Activated CD4-positive, alpha-beta T cell treated with anti-CD3 and anti-CD28 coated beads, Interleukin-2, Interleukin-6, amounts not matched to agents 100 ng/mL and 50 ng/mL, durations not matched to agents 16 hours and 8 hours (primary cell): ENCODE data around the gene RNF114.
"Not testable (repeated sequence)": the region's sequence is repeated elsewhere in the genome, so short reads cannot be mapped to it uniquely, and the experiment has no call there.

Experiments used
- DNase-seq: peaks from one replicate; pipeline ENCODE4 v3.0.0-alpha.2; 2020

Gene RNF114, protein sequence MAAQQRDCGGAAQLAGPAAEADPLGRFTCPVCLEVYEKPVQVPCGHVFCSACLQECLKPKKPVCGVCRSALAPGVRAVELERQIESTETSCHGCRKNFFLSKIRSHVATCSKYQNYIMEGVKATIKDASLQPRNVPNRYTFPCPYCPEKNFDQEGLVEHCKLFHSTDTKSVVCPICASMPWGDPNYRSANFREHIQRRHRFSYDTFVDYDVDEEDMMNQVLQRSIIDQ

DNA sequence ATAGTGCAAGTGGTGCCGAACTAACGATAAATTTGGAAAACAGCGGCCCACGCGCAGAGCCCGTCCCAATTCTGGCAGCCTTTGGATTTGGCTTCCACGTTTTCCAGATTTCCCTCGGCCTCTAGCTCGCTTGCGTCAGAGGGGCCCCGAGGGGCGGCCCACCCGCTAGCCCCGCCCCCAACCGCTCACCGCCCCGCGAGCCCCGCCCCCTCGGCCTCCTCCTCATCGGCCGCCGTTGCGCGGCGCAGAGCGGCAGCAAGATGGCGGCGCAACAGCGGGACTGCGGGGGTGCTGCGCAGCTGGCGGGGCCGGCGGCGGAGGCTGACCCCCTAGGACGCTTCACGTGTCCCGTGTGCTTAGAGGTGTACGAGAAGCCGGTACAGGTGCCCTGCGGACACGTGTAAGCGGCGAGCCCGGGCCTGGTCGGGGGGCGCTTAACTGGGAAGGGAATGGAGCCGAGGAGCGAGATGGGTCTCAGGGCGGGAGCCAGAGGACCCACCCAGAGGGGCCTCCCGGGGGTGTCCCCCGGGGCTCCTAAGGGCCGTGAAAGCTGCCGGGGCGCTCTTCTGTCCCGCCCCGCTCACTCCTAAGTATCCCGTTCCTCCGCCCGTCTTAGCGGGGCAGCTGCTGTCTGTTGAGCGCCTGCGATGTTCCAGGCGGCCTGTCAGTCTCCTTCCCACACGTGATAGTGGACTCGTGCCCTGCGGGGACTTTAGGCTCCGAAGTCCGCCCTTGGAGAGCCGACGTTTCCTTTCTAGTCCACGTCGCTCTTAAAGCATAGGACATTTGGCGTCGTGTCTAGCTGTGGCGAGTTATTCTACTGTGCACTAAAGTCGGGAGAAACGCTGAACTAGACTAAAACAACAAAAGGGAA, at the start of gene RNF114:
RNF114 (plus strand) TSS at position 245 of the 874 bp plus-strand sequence; CDS start at position 261, 16 bp downstream.
- peak; percentile 92 for DNase-seq

GRCh38 chr20:49886571-49887213, 49.5 kb upstream of the RNF114 start:
- no peak for DNase-seq

DNA sequence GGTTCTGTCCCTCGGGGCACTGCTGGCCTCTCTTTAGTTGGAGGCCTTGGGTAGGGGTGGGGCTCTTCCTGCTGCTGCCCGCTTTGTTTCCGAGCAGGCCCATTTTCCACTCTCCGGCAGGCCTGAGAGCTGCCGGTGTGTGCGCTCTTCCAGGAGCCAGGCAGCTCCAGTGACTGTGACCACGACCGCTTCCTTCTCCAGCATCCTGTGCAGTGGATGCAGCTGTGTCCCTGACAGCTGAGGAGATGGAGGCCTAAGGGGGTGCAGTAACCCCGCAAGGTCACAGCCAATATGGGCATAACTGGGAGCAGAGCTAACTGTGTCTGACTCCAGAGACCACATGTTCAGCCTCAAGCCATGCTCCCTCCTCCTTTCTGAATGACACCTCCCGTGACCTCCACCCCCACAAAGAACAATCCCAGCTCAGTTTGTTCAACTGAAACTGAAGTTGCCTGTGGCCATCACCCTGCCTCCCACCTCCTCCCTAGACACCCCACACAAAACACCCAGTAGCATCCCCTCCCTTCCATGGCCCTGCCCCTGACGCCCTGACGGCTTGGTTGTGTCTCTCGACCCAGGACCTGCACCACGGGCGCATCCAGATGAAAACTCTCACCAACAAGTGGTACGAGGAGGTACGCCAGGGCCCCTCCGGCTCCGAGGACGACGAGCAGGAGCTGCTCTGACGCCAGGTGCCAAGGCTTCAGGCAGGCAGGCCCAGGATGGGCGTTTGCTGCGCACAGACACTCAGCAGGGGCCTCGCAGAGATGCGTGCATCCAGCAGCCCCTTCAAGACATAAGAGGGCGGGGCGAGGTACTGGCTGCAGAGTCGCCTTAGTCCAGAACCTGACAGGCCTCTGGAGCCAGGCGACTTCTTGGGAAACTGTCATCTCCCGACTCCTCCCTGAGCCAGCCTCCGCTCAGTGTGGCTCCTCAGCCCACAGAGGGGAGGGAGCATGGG, 48.7 kb upstream of the RNF114 start:
- DNase-seq, result no peak

GRCh38 chr20:49888212-49889000, 47.8 kb upstream of the RNF114 start:
- peak; percentile 72 for DNase-seq

GRCh38 chr20:49889001-49889934, 46.9 kb upstream of the RNF114 start:
- DNase-seq, result no peak

- DNase-seq, result no peak
Measured at GRCh38 chr20:49889935-49890333, 46.3 kb upstream of the RNF114 start.

DNA sequence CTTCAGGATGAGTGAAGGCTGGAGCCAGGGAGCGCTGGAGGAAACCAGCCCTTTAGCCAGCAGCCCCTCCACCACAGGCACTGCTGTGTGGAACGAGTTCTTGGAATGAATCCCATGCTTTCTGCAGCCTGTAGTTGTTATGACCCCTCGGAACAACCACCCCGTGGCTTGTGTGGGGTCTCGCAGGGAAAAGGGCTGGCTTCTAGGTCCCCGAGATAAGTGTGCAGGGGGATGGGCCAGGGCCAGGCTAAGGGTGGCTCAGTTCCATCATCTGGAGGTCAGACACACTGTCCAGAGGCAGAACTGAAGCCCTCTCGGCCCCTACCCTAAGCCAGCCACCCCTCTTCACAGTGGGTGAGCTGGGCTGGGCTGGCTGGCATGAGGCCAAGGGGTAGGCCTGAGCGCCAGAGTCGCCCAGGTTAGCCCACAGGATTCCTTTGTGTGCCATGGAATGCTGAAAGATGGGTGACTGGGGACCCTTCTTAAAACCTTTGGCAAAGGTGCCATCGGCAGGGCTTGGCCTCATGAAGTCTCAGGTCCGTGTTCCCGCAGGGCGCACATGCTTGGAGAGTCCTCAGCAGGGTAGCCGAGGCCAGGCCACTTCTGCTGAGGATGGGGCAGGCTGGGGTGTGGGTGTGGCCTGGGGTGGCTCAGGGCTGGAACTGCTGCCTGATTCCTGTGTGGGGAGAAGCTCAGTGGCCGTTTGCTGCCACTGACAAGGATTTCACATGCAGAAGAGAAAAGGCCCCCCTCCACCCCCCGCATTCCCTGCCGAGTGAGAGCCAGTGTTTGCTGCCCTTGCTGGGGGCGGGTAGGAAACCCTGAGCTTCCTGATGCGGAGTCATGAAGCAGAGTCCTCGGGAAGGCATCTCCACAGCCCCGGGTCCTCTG, 45.5 kb upstream of the RNF114 start:
- no peak for DNase-seq

DNA sequence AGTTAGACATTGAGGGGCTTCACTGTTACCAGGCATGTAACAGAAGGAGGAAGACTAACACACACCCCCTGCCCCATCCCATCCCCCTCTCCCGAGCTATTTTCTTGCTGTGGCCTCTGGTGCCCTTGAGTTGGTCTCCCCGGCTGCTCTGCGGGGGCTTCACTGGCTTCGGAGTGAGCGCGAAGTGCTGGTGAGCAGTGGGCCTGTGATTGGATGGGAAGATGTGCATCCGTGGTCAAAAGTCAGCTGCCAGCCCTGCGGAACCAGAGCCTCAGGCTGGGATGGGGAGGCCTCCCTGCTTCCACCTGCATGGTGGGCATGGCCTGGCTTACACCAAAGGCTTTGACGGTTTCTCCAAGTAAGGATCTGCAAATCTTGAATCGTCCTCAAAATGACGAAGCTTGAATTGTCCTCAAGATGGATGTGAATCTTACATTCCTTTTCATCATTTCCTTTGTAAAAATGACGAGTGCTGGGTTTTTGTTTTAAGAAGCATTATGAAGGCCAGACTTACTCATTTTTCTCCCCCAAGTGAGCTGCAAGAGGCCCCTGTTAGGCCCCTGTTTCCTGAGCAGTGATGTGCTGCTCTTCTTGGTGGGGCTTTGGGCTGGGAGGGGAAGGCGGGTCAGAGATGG, 44.6 kb upstream of the RNF114 start:
- DNase-seq, result no peak

DNA sequence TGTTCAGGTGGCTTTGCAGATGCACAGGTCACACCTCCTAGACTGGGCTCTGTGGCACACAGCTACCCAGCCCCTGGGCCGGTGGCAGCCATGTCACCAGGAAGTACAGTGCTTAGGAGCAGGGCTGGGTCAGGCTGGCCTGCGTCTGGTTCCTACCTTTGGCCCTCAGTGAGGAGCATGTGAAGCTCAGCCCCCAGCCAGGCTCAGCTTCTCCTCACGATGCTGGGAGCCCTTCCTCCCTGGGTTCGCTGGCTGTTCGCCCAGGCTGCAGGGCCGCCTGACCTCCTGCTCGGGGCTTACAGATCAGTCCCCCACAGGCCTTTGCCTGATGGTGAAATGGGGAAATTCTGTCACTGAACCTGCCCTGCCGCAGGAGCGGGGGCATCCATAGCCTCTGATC, 43.9 kb upstream of the RNF114 start:
- DNase-seq, result no peak

DNA sequence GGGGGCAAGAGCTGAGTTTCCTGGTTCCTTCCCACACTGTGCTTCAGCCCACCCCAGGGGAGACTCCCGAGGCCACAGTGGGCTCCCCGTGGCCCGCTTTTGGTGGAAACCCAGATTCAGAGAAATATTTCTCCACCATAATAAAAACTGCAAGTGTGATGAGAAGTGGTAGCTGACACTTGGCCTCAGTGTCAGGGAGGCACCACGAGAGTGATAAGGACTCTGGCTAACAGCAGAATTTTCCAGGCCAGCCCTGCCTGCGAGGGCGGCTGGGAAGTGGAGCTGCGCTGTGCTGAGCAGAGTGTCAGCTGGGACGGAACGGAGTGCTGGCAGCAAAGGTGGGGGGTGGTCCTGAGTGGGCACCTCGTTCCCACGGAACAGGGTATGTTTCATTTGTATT, 43.4 kb upstream of the RNF114 start:
- DNase-seq, result no peak

GRCh38 chr20:49893242-49894072, 42.7 kb upstream of the RNF114 start:
- DNase-seq, result peak; percentile 62

DNA sequence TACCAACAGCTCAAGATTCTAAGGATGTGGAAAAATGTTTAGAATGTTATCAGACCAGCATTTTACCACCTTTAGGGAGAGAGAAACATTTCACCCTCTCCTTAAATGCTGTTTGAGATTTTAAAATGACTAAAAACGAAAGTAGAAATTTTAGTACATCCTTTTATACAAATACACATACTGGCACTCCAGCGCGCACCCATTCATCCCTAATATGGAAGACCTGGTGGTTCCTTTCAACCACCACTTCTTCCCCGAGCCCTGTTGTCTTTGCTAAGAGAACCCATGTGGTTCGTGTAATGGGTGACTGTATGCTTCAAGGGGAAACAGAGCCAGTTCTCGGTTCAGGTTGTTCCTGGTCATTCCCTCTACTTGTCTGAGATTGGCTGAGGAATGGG, 42.1 kb upstream of the RNF114 start:
- DNase-seq, result peak; percentile 78

DNA sequence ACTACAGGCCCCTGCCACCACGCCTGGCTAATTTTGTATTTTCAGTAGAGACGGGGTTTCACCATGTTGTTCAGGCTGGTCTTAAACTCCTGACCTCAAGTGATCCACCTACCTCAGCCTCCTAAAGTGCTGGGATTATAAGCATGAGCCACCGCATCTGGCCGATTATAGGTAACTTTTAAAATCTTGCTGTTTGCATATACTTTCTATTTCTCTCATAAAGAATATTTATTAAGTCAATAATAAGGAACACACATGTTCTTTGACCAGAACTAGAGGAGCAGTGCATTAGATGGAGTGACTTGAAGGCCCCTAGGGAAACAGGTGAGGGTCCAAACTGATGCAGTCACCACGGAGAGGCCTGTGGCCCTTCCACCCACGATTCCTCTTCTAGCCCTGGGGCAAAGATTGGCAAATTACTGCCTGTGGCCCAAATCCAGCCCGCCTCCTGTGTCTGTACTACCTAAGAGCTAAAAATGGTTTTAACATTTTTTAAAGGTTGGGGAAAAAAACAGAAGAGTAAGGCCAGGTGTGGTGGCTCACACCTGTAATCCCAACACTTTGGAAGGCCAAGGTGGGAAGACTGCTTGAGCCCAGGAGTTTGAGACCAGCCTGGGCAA, 40.6 kb upstream of the RNF114 start:
- DNase-seq, result not testable (repeated sequence)

DNA sequence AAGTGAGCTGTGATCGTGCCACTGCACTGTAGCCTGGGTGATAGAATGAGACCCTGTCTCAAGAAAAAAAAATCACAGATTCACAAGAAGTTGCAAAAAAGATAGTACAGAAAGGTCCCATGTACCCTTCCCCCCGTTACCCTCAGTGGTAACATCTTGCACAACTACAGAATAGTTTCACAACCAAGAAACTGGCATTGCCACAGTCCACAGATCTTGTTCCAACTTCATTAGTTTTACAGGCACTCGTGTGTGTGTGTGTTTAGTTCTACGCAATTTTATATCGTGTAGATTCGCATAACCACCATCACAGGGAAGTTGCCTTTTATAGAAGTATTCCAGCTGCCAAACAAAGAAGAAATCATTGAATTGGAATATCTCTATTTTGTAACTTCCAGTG, 40.0 kb upstream of the RNF114 start:
- no peak for DNase-seq

DNA sequence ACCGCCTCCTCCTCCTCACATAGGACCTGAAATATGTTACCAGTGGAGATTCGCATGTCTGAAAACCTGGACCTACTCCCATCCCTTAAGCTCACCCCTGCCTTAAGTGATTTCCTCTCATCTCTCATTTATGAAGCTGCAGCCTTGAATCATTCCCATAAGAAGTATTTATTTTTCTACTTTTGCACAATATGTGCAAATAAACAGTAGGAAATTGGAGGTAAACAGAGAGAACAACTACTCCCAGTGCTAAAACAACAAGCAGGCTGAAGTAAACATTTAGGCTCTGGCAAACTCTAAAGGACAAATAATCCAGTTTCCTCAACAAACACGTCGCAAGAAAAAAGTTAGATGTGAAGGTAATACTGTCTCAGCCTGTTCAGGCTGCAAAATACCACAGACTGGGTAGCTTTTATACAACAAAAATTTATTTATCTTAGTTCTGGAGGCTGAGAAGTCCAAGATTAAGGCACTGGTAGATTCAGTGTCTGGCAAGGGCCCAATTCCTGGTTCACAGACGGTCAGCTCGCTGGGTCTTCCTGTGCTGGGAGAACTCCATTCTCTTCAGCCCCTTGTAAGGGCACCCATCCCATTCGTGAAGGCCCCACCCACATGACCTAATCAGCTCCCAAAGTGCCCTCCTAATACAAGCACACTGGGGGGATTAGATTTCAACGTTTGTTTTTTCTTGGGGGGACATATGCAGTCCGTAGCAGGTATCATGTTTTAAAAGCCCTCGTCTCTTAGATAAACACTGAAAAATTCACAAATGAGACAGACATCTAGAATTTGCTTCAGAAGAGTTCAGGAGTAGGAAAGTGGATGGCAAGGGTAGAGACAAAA, 36.4 kb upstream of the RNF114 start:
- no peak for DNase-seq

GRCh38 chr20:49901588-49901987, 34.6 kb upstream of the RNF114 start:
- no peak for DNase-seq
